Pancreas (tissue), 10 donors: ENCODE measurements around the gene RAB6C. TPM values are rescaled to one million over a fixed set of nuclear protein-coding genes. Genes with fewer than 3 reads are reported as not detected.
"Not testable (repeated sequence)": the region's sequence is repeated elsewhere in the genome, so short reads cannot be mapped to it uniquely, and the experiment has no call there.

Experiments
- ATAC-seq, 4 donors: fragments of 200-7000 bp; cut with Tn5 transposase; one replicate each; pipeline versions ENCODE4 v1.8.0 to v1.9.1; 2020; ENCODE audit warnings: mild to moderate bottlenecking in 4 of 4, moderate library complexity in 4 of 4
- DNase-seq, 6 donors: peaks; one replicate each; pipeline ENCODE4 v3.0.0-alpha.2; 2020
- FAIRE-seq: peaks from 2 replicates; lab custom pipeline; 2012; peaks lifted over from hg19 to GRCh38; lab: Jason Lieb, UNC
- H3K27ac ChIP-seq, 4 donors: fragments of 200-600 bp; sonication (generic); 1 replicate in 3 of 4; 2 replicates in 1 of 4; pipeline versions ENCODE4 v1.5.0 to v1.8.0; 2020
- H3K27me3 ChIP-seq, 4 donors: fragments of 200-600 bp; one replicate each; pipeline ENCODE4 v1.8.0; 2021
- H3K36me3 ChIP-seq, 3 donors: fragments of 200-600 bp; sonication (generic) in 1 of 3; one replicate each; pipeline versions ENCODE4 v1.5.0 to v1.8.0; 2020 to 2021
- H3K4me1 ChIP-seq, 3 donors: fragments of 200-600 bp; one replicate each; pipeline ENCODE4 v1.8.0; 2021
- H3K4me3 ChIP-seq, 4 donors: fragments of 200-600 bp; sonication (generic) in 2 of 4; one replicate each; pipeline versions ENCODE4 v1.5.0 to v1.8.0; 2020 to 2021
- H3K9me3 ChIP-seq, 4 donors: fragments of 200-600 bp; one replicate each; pipeline ENCODE4 v1.8.0; 2021
- CTCF ChIP-seq, 4 donors: fragments of 200-600 bp; sonication (generic) in 3 of 4; IDR thresholded peaks; one replicate each; pipeline versions ENCODE4 v1.5.0 to v1.8.0; 2021; ENCODE audit warnings: antibody characterized with exemption in 4 of 4
- WGBS, 2 donors: extraction: QIAGEN DNeasy Blood & Tissue Kit; methylation state at CpG; one replicate each; pipeline ENCODE4 v1.1.7; 2013; 5-methylcytosine and 5-hydroxymethylcytosine counted together
- intact Hi-C, 3 donors: fragments of 100-400 bp; cut with DNase I; formaldehyde crosslinking; loops; one replicate each; pipeline versions ENCODE4 v1.11.1 to v1.14.2; 2022
- polyA plus RNA-seq, 2 donors: library from polyadenylated mRNA; stranded (reverse); fragments of 200-250 nt; gene quantifications; one replicate each; pipeline ENCODE4 v1.2.3, GENCODE V29; 2013
- total RNA-seq, 6 donors: library from RNA; stranded (reverse); fragmentation: NEBNext Ultra II Directional in 4 of 6; extraction: Animal tissue kit (Norgen Biotek cat#: 25700) in 4 of 6; gene quantifications; one replicate each; pipeline versions ENCODE4 v1.2.1 to v1.2.4, GENCODE V29; 2021 to 2023
- donor health status: healthy with polysubstance abuse.
- donor health status: DM: no; HTN: no; CAD: no; lungs with moderate emphysema.
- donor health status: DM: no; HTN: no; CAD: no.
- donor health status: control.
- donor health status: control.
- donor health status: Bipolar disorder and iron deficiency.
- donor health status: DM: yes; HTN: yes; CAD: no.
- donor health status: DM: no; HTN: no; CAD: no.
- donor health status: DM: no; HTN: no; CAD: no.
- donor health status: DM: yes; HTN: yes; CAD: no.

Gene RAB6C
- total and polyA plus RNA-seq, 8 donors, result 0.09 to 0.12 TPM; not detected in 6

- ATAC-seq, DNase-seq, FAIRE-seq, H3K9me3 ChIP-seq, H3K36me3 ChIP-seq, H3K4me1 ChIP-seq, H3K27me3 ChIP-seq, H3K27ac ChIP-seq, H3K4me3 ChIP-seq, intact Hi-C loops: not testable (repeated sequence)
- WGBS, 2 donors, result 55 to 56% methylated on average over 6 of the region's 6 CpGs
These were observed 19.3 kb downstream of the RAB6C start for GRCh38 chr2:129998771-129999170.

GRCh38 chr2:130005862-130006261 lies 26.4 kb downstream of the RAB6C start:
- H3K4me3 ChIP-seq, H3K27me3 ChIP-seq, H3K27ac ChIP-seq, FAIRE-seq, H3K9me3 ChIP-seq, H3K36me3 ChIP-seq, H3K4me1 ChIP-seq, intact Hi-C loops: not testable (repeated sequence)
- DNase-seq (peak in 4 of 6 donors; percentile 3 to 63 (median 26)), ATAC-seq (peak in 2 of 4 donors; percentile 19 to 51)
- 17 to 20% methylated on average over 32 to 39 of the region's 42 CpGs for whole genome bisulfite sequencing, 2 donors

- DNase-seq, H3K9me3 ChIP-seq, ATAC-seq, H3K27me3 ChIP-seq, H3K36me3 ChIP-seq, H3K4me3 ChIP-seq, H3K4me1 ChIP-seq, intact Hi-C loops, H3K27ac ChIP-seq: not testable (repeated sequence)
- 61 to 80% methylated on average over 5 of the region's 5 CpGs for WGBS, 2 donors
- FAIRE-seq, result peak; percentile 45
These were observed 37.2 kb downstream of the RAB6C start for GRCh38 chr2:130016701-130017100.

- Histone ChIP-seq H3K27me3 (no peaks in the 10 kb centered on the region), H3K4me1 (no peaks in the 10 kb centered on the region), H3K27ac (no peak overlapping the region), H3K9me3 (no peaks in the 10 kb centered on the region), H3K36me3 (no peaks in the 10 kb centered on the region), H3K4me3 (no peak overlapping the region)
- intact Hi-C loops, result no loop called here
- FAIRE-seq, result no peak
- no peak for DNase-seq
- 38 to 45% methylated on average over 2 of the region's 2 CpGs for WGBS, 2 donors
- ATAC-seq, result no peak
- no peak for TF ChIP-seq CTCF (IDR thresholded peaks at IDR 0.05)
These were observed 39.9 kb downstream of the RAB6C start for GRCh38 chr2:130019402-130019801.

GRCh38 chr2:130020069-130020468 lies 40.6 kb downstream of the RAB6C start:
- FAIRE-seq, H3K36me3 ChIP-seq, intact Hi-C loops, H3K4me1 ChIP-seq, H3K27ac ChIP-seq, H3K9me3 ChIP-seq, H3K4me3 ChIP-seq, ATAC-seq, H3K27me3 ChIP-seq, DNase-seq: not testable (repeated sequence)
- WGBS, 2 donors, result 24 to 28% methylated on average over 1 of the region's 1 CpG

- ATAC-seq, H3K36me3 ChIP-seq, FAIRE-seq, H3K9me3 ChIP-seq, H3K4me3 ChIP-seq, H3K27me3 ChIP-seq, H3K27ac ChIP-seq, H3K4me1 ChIP-seq, intact Hi-C loops: not testable (repeated sequence)
- DNase-seq, result peak in 1 of 6 donors; percentile 18
- 52 to 67% methylated on average over 1 of the region's 1 CpG for WGBS, 2 donors
These were observed 46.5 kb downstream of the RAB6C start for GRCh38 chr2:130025931-130026330.

Other genes starting within 250 kb of the RAB6C start
- under 1 TPM in 1 of 6 donors, not detected in 5; 0.06 TPM for gene POTEF, start 149.6 kb downstream of the RAB6C start, total RNA-seq
- gene POTEF, start 149.6 kb downstream of the RAB6C start, polyA plus RNA-seq, result under 1 TPM; 0.02 to 0.04 TPM
- 1 to 10 TPM in 1 of 6 donors, under 1 TPM in 5; 0.34 to 1.2 (median 0.46) TPM for gene CCDC74B, start 165.4 kb downstream of the RAB6C start, total RNA-seq
- 1 to 10 TPM; 2.4 to 6.3 TPM for gene CCDC74B, start 165.4 kb downstream of the RAB6C start, polyA plus RNA-seq
- gene SMPD4, start 201.9 kb downstream of the RAB6C start, total RNA-seq, result 10 to 100 TPM; 13.4 to 29.6 (median 19.0) TPM
- 10 to 100 TPM; 43.2 to 58.0 TPM for gene SMPD4, start 201.9 kb downstream of the RAB6C start, polyA plus RNA-seq
- 100 to 1,000 TPM; 126 to 194 (median 170) TPM for gene MZT2B, start 202.6 kb downstream of the RAB6C start, total RNA-seq
- gene MZT2B, start 202.6 kb downstream of the RAB6C start, polyA plus RNA-seq, result 100 to 1,000 TPM; 181 to 279 TPM
- gene TUBA3E, start 218.8 kb downstream of the RAB6C start, total RNA-seq, result not detected
- under 1 TPM in 1 of 2 donors, not detected in 1; 0.11 TPM for gene TUBA3E, start 218.8 kb downstream of the RAB6C start, polyA plus RNA-seq